Fibroblast of lung (primary cell): ENCODE results near the gene EML4. TPM values are rescaled to one million over a fixed set of nuclear protein-coding genes. Genes with fewer than 3 reads are reported as not detected.

Experiments
- DNase-seq, 2 donors: peaks; one replicate each; pipeline versions ENCODE4 v3.0.0 to v3.0.0-alpha.2; 2010; ENCODE audit warnings: low read depth in 2 of 2
- H2AFZ ChIP-seq: 2 replicates; pipeline ENCODE4 v1.5.1; 2012; ENCODE audit warnings: low read length, control low read depth, inconsistent platforms
- H3K27ac ChIP-seq: 2 replicates; pipeline ENCODE4 v1.5.1; 2011; ENCODE audit warnings: low read length, control low read depth; ENCODE audit not compliant: insufficient read depth
- H3K27me3 ChIP-seq: 2 replicates; pipeline ENCODE4 v1.5.1; 2011; ENCODE audit warnings: mild to moderate bottlenecking, low read length; ENCODE audit not compliant: control insufficient read depth, insufficient read depth
- H3K36me3 ChIP-seq: 2 replicates; pipeline ENCODE4 v1.5.1; 2011; ENCODE audit warnings: low read length; ENCODE audit not compliant: control insufficient read depth, insufficient read depth
- H3K4me1 ChIP-seq: 2 replicates; pipeline ENCODE4 v1.5.1; 2011; ENCODE audit warnings: low read length; ENCODE audit not compliant: control insufficient read depth, insufficient read depth; ENCODE audit errors: extremely low read depth
- H3K4me2 ChIP-seq: 2 replicates; pipeline ENCODE4 v1.5.1; 2011; ENCODE audit warnings: low read length, control low read depth; ENCODE audit not compliant: insufficient read depth; ENCODE audit errors: extremely low read depth
- H3K4me3 ChIP-seq, 4 experiments: fragments of 200-600 bp in 1 of 4; sonication (generic) in 1 of 4; replicated peaks in 1 of 4; 2 replicates each; pipeline ENCODE4 v1.5.1; 2011 to 2016; ENCODE audit warnings: low read length in 4 of 4, low read depth in 3 of 4, mild to moderate bottlenecking in 3 of 4, control low read depth in 2 of 4, inconsistent platforms in 1 of 4, mixed read lengths in 1 of 4; ENCODE audit not compliant: insufficient read depth in 1 of 4; ENCODE audit errors: control extremely low read depth in 1 of 4
- H3K79me2 ChIP-seq: 2 replicates; pipeline ENCODE4 v1.5.1; 2012; ENCODE audit warnings: mild to moderate bottlenecking, low read length, inconsistent platforms; ENCODE audit not compliant: control insufficient read depth, insufficient read depth
- H3K9ac ChIP-seq: 2 replicates; pipeline ENCODE4 v1.5.1; 2011; ENCODE audit warnings: mild to moderate bottlenecking, low read length, control low read depth; ENCODE audit not compliant: insufficient read depth
- H3K9me3 ChIP-seq: 2 replicates; pipeline ENCODE4 v1.5.1; 2012; ENCODE audit warnings: low read depth, low read length; ENCODE audit not compliant: control insufficient read depth, insufficient read depth
- H4K20me1 ChIP-seq: 2 replicates; pipeline ENCODE4 v1.5.1; 2011; ENCODE audit warnings: low read length; ENCODE audit not compliant: control insufficient read depth, insufficient read depth; ENCODE audit errors: extremely low read depth
- CTCF ChIP-seq, 2 donors: IDR thresholded peaks in 1 of 2; conservative IDR thresholded peaks in 1 of 2; 1 replicate in 1 of 2; 2 replicates in 1 of 2; pipeline ENCODE4 v1.5.1; 2011 to 2012; ENCODE audit warnings: low read length in 2 of 2, control low read depth in 1 of 2, inconsistent platforms in 1 of 2, low read depth in 1 of 2, mild to moderate bottlenecking in 1 of 2
- EZH2 ChIP-seq: IDR thresholded peaks from 2 replicates; pipeline ENCODE4 v1.5.1; 2012; ENCODE audit warnings: low read length, control low read depth, mild to moderate bottlenecking; ENCODE audit errors: missing control alignments
- polyA plus RNA-seq, 2 donors: library from polyadenylated mRNA; depleted of rRNA in 1 of 2; stranded (reverse) in 1 of 2; unstranded in 1 of 2; fragments of >200 nt; gene quantifications; 2 replicates each; pipeline ENCODE4 v1.2.1, GENCODE V29; 2011 to 2012; ENCODE audit warnings: missing spikeins in 1 of 2
- total RNA-seq: library from RNA; depleted of rRNA; stranded (reverse); fragments of >200 nt; gene quantifications from 2 replicates; pipeline ENCODE4 v1.2.1, GENCODE V29; 2014

The EML4 gene
- total and polyA plus RNA-seq, 2 donors (not counting 1 experiment from before 2014, with no cell fraction given) = 49.5 to 62.7 TPM

- Histone ChIP-seq H3K27me3 (no peaks in the 10 kb centered on the region), H3K4me2 (no peak overlapping the region), H3K36me3 (no peaks in the 10 kb centered on the region), H3K79me2 (peaks cover 54% of the 10 kb centered on the region), H2AFZ (no peak overlapping the region), H3K4me1 (peaks cover 16% of the 10 kb centered on the region), H3K9me3 (no peaks in the 10 kb centered on the region), H3K4me3 (no peak overlapping the region), H4K20me1 (no peaks in the 10 kb centered on the region), H3K9ac (no peak overlapping the region), H3K27ac (no peak overlapping the region)
- no peak for DNase-seq
- no peak for TF ChIP-seq CTCF (conservative IDR thresholded peaks at IDR 0.05 in 1 of 2, IDR thresholded peaks at IDR 0.05 in 1 of 2; ENCODE audit: low read depth in 1 of 2, low read length in 2 of 2)
- TF ChIP-seq EZH2 = no peak
Measured at GRCh38 chr2:42198466-42198865, 29.3 kb downstream of the EML4 start.

GRCh38 chr2:42199002-42199401 lies 29.8 kb downstream of the EML4 start:
- H4K20me1 ChIP-seq = no peaks in the 10 kb centered on the region

GRCh38 chr2:42199626-42200025 lies 30.5 kb downstream of the EML4 start:
- H3K4me1 ChIP-seq = peaks cover 13% of the 10 kb centered on the region
- no peaks in the 10 kb centered on the region for H4K20me1 ChIP-seq
- no peak overlapping the region for H3K9ac ChIP-seq
- TF ChIP-seq CTCF (conservative IDR thresholded peaks at IDR 0.05 in 1 of 2, IDR thresholded peaks at IDR 0.05 in 1 of 2; ENCODE audit: low read depth in 1 of 2, low read length in 2 of 2) (no peak), EZH2 (no peak)
- no peaks in the 10 kb centered on the region for H3K27me3 ChIP-seq
- H3K79me2 ChIP-seq = peaks cover 56% of the 10 kb centered on the region
- H3K4me2 ChIP-seq = no peak overlapping the region
- no peak overlapping the region for H3K4me3 ChIP-seq
- DNase-seq = no peak
- H2AFZ ChIP-seq = no peak overlapping the region
- no peak overlapping the region for H3K27ac ChIP-seq
- no peaks in the 10 kb centered on the region for H3K9me3 ChIP-seq
- H3K36me3 ChIP-seq = no peaks in the 10 kb centered on the region

More at GRCh38 chr2:42199002-42199401, 29.8 kb downstream of the EML4 start:
- H3K9me3 ChIP-seq = no peaks in the 10 kb centered on the region
- H3K9ac ChIP-seq = no peak overlapping the region
- no peaks in the 10 kb centered on the region for H3K36me3 ChIP-seq
- H3K79me2 ChIP-seq = peaks cover 57% of the 10 kb centered on the region
- no peaks in the 10 kb centered on the region for H3K27me3 ChIP-seq
- H2AFZ ChIP-seq = no peak overlapping the region
- H3K4me2 ChIP-seq = no peak overlapping the region
- TF ChIP-seq CTCF (conservative IDR thresholded peaks at IDR 0.05 in 1 of 2, IDR thresholded peaks at IDR 0.05 in 1 of 2; ENCODE audit: low read depth in 1 of 2, low read length in 2 of 2) (no peak), EZH2 (no peak)
- no peak overlapping the region for H3K4me3 ChIP-seq
- no peak for DNase-seq
- H3K27ac ChIP-seq = no peak overlapping the region
- H3K4me1 ChIP-seq = peaks cover 12% of the 10 kb centered on the region
